Adipocyte (in vitro differentiated cells): ENCODE data around the gene LMOD1.
A peak's percentile ranks its signal among the peaks of the same experiment; 100 is the strongest.
"Not testable (repeated sequence)": the region's sequence is repeated elsewhere in the genome, so short reads cannot be mapped to it uniquely, and the experiment has no call there.

Experiments
- DNase-seq: peaks from one replicate; pipeline ENCODE4 v3.0.0-alpha.2; 2015; ENCODE audit warnings: low read depth
- H3K27me3 ChIP-seq: replicated peaks from 2 replicates; pipeline ENCODE4 v1.7.0; 2013; ENCODE audit warnings: mild to moderate bottlenecking, low read length, moderate library complexity; ENCODE audit not compliant: control insufficient read depth, insufficient read depth
- H3K36me3 ChIP-seq: 2 replicates; pipeline ENCODE4 v1.7.0; 2013; ENCODE audit warnings: low read length, mild to moderate bottlenecking, moderate library complexity; ENCODE audit not compliant: control insufficient read depth, insufficient read depth, severe bottlenecking
- H3K4me1 ChIP-seq: 2 replicates; pipeline ENCODE4 v1.7.0; 2013; ENCODE audit warnings: mild to moderate bottlenecking, low read length, moderate library complexity; ENCODE audit not compliant: control insufficient read depth, insufficient read depth
- H3K4me3 ChIP-seq: 2 replicates; pipeline ENCODE4 v1.7.0; 2013; ENCODE audit warnings: mild to moderate bottlenecking, low read length, moderate library complexity
- H3K9ac ChIP-seq: 2 replicates; pipeline ENCODE4 v1.7.0; 2013; ENCODE audit warnings: mild to moderate bottlenecking, low read length, moderate library complexity
- H3K9me3 ChIP-seq: 2 replicates; pipeline ENCODE4 v1.7.0; 2013; ENCODE audit warnings: mild to moderate bottlenecking, low read length, moderate library complexity; ENCODE audit not compliant: control insufficient read depth

LMOD1 gene

DNA sequence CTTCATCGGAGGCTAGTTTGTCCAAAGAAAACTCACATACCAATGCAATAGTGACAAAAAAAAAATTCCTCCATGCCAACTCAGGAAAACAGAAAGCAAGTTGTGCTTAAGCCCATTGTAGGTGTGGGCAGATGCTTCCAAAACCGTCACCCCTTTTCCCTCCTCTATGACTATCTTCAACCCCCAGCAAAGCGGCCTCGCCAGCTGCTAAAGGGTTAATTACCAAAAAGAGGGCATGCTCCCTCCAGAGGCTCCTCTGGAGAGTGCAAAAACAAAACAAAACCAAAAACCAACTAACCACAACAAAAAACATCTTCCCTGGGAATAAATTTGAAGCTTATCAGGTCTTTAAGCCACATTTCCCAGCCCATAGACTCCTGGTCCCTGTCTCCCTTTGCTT lies 1.2 kb downstream of the LMOD1 start:
- no peaks in the 10 kb centered on the region for H3K36me3 ChIP-seq
- H3K9ac ChIP-seq, result peak overlapping the region; percentile 97
- H3K27me3 ChIP-seq, result no peaks in the 10 kb centered on the region
- peak overlapping the region; percentile 98 for H3K4me3 ChIP-seq
- H3K4me1 ChIP-seq, result peaks cover 65% of the 10 kb centered on the region
- H3K9me3 ChIP-seq, result no peaks in the 10 kb centered on the region
- DNase-seq, result peak; percentile 63

DNA sequence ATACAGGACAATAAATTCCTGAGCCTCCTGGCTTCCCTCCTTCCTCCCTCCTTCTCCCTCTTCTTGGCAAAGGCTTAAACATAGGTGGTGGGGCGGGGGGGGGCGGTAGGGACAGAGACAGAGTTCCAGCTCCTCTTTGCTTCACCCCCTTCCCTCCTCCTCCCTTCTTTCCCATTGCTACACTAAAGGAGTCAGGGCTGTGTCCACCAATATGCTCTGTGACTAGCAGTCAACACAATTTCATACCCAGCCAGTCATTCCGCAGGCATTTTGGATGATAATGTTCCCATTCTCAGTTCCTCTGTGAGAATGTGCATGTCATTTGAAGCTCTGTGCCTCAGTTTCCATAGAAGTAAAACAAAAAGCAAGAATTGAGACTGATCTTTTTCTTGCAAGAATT lies 1.7 kb downstream of the LMOD1 start:
- Histone ChIP-seq H3K27me3 (no peaks in the 10 kb centered on the region), H3K9me3 (no peaks in the 10 kb centered on the region), H3K4me3 (peak overlapping the region; percentile 98), H3K9ac (peak overlapping the region; percentile 97), H3K4me1 (peaks cover 62% of the 10 kb centered on the region), H3K36me3 (no peaks in the 10 kb centered on the region)
- peak; percentile 22 for DNase-seq

GRCh38 chr1:201944002-201944401 lies 2.3 kb downstream of the LMOD1 start:
- H3K4me3 ChIP-seq, result peak overlapping the region; percentile 98
- no peaks in the 10 kb centered on the region for H3K9me3 ChIP-seq
- H3K4me1 ChIP-seq, result peaks cover 63% of the 10 kb centered on the region
- H3K36me3 ChIP-seq, result no peaks in the 10 kb centered on the region
- no peaks in the 10 kb centered on the region for H3K27me3 ChIP-seq
- H3K9ac ChIP-seq, result peak overlapping the region; percentile 97
- no peak for DNase-seq

DNA sequence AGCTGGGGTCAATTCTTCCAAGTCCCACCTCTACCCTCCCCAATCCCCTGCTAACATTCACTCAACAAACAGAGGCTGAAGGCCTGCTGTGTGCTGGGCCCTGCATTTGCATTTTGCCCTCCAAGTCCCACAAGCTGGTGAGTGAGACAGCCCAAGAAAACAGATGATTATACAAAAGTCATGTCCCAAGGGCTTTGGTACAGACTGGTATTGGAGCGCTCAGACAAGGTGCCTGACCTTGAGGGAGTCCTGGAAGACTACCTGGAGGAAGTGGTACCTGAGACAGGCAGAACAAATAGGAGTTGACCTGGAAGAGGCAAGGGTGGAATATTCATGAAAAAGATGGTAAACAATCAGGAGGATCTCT lies 4.2 kb downstream of the LMOD1 start:
- Histone ChIP-seq H3K36me3 (no peaks in the 10 kb centered on the region), H3K4me3 (peak overlapping the region; percentile 45), H3K27me3 (no peaks in the 10 kb centered on the region), H3K9me3 (no peaks in the 10 kb centered on the region), H3K9ac (peak overlapping the region; percentile 73), H3K4me1 (peaks cover 67% of the 10 kb centered on the region)
- no peak for DNase-seq

GRCh38 chr1:201941420-201942128 lies 4.8 kb downstream of the LMOD1 start:
- Histone ChIP-seq H3K36me3 (no peaks in the 10 kb centered on the region), H3K4me3 (peak overlapping the region; percentile 45), H3K27me3 (no peaks in the 10 kb centered on the region), H3K4me1 (peaks cover 62% of the 10 kb centered on the region), H3K9me3 (no peaks in the 10 kb centered on the region), H3K9ac (peak overlapping the region; percentile 73)
- DNase-seq, result no peak

GRCh38 chr1:201940316-201940715 lies 6.0 kb downstream of the LMOD1 start:
- not testable (repeated sequence) for H3K27me3 ChIP-seq, H3K9me3 ChIP-seq, H3K9ac ChIP-seq, H3K36me3 ChIP-seq, H3K4me3 ChIP-seq, DNase-seq
- H3K4me1 ChIP-seq, result peaks cover 58% of the 10 kb centered on the region

DNA sequence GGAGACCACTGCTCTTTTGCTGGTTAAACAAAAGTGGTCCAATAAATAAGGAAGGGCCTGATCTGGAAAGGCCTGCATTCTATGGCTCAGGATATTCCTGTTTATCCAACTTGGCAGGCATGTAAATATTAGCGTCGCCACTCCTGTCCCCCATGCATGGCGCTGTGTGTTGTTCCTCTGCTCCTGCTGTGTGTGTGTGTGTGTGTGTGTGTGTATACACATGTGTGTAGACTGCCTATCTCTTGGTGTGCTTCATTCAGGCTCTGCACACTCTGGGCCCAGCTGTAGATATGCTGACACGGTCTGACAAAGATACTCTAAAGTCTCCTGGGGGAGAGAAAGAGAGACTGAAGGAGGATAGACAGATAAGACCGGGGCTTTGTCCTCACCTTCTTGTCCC lies 6.8 kb downstream of the LMOD1 start:
- no peak for DNase-seq
- Histone ChIP-seq H3K9ac (no peak overlapping the region), H3K27me3 (no peaks in the 10 kb centered on the region), H3K36me3 (no peaks in the 10 kb centered on the region), H3K4me1 (peaks cover 53% of the 10 kb centered on the region), H3K4me3 (no peak overlapping the region), H3K9me3 (no peaks in the 10 kb centered on the region)

DNA sequence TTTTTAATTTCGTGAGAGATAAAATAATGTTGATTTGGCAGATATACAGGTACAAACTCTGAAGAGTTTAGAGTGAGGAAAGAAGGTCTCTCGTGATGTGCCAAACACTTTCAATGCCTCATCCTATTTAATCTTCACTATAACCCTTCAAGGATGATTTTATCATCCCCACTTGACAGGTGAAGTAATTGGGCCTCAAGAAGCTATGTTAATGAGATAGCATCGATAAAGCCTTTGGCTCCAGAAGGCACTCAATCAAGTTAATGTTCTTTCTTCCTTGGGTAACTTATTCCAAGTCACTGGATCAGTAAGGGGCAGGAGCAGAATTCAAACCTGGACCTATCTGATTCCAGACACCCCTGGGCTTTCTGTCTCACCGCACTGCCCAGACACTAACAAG lies 7.2 kb downstream of the LMOD1 start:
- no peaks in the 10 kb centered on the region for H3K27me3 ChIP-seq
- no peak for DNase-seq

GRCh38 chr1:201938440-201939035 lies 7.8 kb downstream of the LMOD1 start:
- no peak overlapping the region for H3K4me3 ChIP-seq
- no peaks in the 10 kb centered on the region for H3K36me3 ChIP-seq
- peaks cover 55% of the 10 kb centered on the region for H3K4me1 ChIP-seq
- DNase-seq, result no peak
- H3K27me3 ChIP-seq, result no peaks in the 10 kb centered on the region
- peak overlapping the region; percentile 74 for H3K9ac ChIP-seq
- H3K9me3 ChIP-seq, result no peaks in the 10 kb centered on the region

More for the DNA sequence above, 7.2 kb downstream of the LMOD1 start:
- H3K4me1 ChIP-seq, result peaks cover 57% of the 10 kb centered on the region
- no peaks in the 10 kb centered on the region for H3K36me3 ChIP-seq
- no peaks in the 10 kb centered on the region for H3K9me3 ChIP-seq
- peak overlapping the region; percentile 74 for H3K9ac ChIP-seq
- H3K4me3 ChIP-seq, result no peak overlapping the region

- H3K4me1 ChIP-seq, result peaks cover 47% of the 10 kb centered on the region
- H3K4me3 ChIP-seq, result no peak overlapping the region
- DNase-seq, result peak; percentile 68
- H3K27me3 ChIP-seq, result no peaks in the 10 kb centered on the region
- H3K9me3 ChIP-seq, result no peaks in the 10 kb centered on the region
- H3K9ac ChIP-seq, result no peak overlapping the region
- H3K36me3 ChIP-seq, result no peaks in the 10 kb centered on the region
Measured at GRCh38 chr1:201937624-201938213, 8.6 kb downstream of the LMOD1 start.

DNA sequence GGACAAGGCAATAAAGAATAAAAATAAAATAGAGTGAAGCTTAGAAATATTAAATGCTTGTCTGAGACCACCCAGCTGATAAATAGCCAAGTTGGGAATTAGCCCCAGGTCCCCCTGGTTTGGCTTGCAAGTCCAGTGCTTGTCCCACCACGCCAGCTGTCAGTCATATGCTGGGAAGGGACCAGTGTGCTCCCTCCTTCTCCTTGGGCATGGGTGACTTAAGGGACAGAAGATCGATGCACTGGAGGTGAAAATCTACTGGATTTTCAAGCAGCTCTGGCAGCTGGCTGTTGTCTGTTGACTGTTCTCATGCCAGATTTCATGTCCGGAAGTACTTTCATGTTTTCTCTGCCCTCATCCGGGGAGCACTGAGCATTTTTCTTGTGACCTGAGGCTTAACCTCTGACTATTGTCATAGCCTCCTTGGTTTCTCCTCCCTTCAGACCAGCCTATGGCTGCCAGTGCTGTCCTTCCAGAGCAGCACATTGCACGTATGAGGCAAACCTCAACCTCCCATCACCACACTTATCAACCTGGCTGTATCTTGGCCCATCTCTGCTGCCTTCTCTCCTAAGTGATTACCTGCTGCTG lies 12.4 kb downstream of the LMOD1 start:
- DNase-seq, result peak; percentile 58
- Histone ChIP-seq H3K27me3 (no peaks in the 10 kb centered on the region), H3K36me3 (peaks cover 26% of the 10 kb centered on the region), H3K4me3 (no peak overlapping the region), H3K9ac (no peak overlapping the region), H3K4me1 (peaks cover 22% of the 10 kb centered on the region), H3K9me3 (no peaks in the 10 kb centered on the region)
